NCI-H82 treated with DMSO at 0.1 percent for 48 hours (cell line): ENCODE data around the gene SPRYD4.

Experiments
- DNase-seq: peaks from one replicate; lab custom pipeline; 2025; ENCODE audit not compliant: unreplicated experiment; lab: John Stamatoyannopoulos, UW

SPRYD4 gene

GRCh38 chr12:56520506-56520905 is 52.1 kb downstream of the SPRYD4 start:
- DNase-seq, result no peak

GRCh38 chr12:56521209-56521589 is 52.8 kb downstream of the SPRYD4 start:
- no peak for DNase-seq

- DNase-seq, result peak; percentile 88
Measured at GRCh38 chr12:56521590-56522371, 53.4 kb downstream of the SPRYD4 start, which contains the start of gene RBMS2. Gene RBMS2 (plus strand): TSS chr12:56521820. CDS start chr12:56522024, 204 bp downstream.

GRCh38 chr12:56522411-56523193 is 54.2 kb downstream of the SPRYD4 start:
- no peak for DNase-seq

- no peak for DNase-seq
Measured at GRCh38 chr12:56528846-56529245, 60.5 kb downstream of the SPRYD4 start.
